MM.1S (cell line): ENCODE data around the gene NDUFAF3.

ENCODE experiments used
- DNase-seq: peaks from one replicate; pipeline ENCODE4 v3.0.0-alpha.2; 2015
- H2AFZ ChIP-seq: fragments of 300-600 bp; sonication (generic); 2 replicates; pipeline ENCODE4 v1.6.0; 2016; ENCODE audit warnings: antibody characterized with exemption, low read length
- H3F3A ChIP-seq: fragments of 300-600 bp; sonication (generic); 2 replicates; pipeline ENCODE4 v1.6.1; 2016; ENCODE audit warnings: mild to moderate bottlenecking, antibody characterized with exemption, low read length, moderate library complexity, mixed read lengths; ENCODE audit not compliant: insufficient read depth
- H3K27ac ChIP-seq: fragments of 300-600 bp; sonication (generic); 2 replicates; pipeline ENCODE4 v1.5.1; 2016; ENCODE audit warnings: mild to moderate bottlenecking, low read length
- H3K27me3 ChIP-seq: fragments of 300-600 bp; sonication (generic); replicated peaks from 2 replicates; pipeline ENCODE4 v1.6.0; 2016; ENCODE audit warnings: low read length; ENCODE audit not compliant: insufficient read depth
- H3K36me3 ChIP-seq: fragments of 300-600 bp; sonication (generic); replicated peaks from 2 replicates; pipeline ENCODE4 v1.6.1; 2016; ENCODE audit warnings: mild to moderate bottlenecking, low read length, mixed read lengths; ENCODE audit not compliant: insufficient read depth
- H3K4me1 ChIP-seq: fragments of 300-600 bp; sonication (generic); 2 replicates; pipeline ENCODE4 v1.6.1; 2016; ENCODE audit warnings: low read length, mixed read lengths
- H3K4me2 ChIP-seq: fragments of 300-600 bp; sonication (generic); 2 replicates; pipeline ENCODE4 v1.6.0; 2016; ENCODE audit warnings: low read depth, low read length
- H3K4me3 ChIP-seq: fragments of 300-600 bp; sonication (generic); 2 replicates; pipeline ENCODE4 v1.5.1; 2016; ENCODE audit warnings: low read length, mixed read lengths
- H3K79me2 ChIP-seq: fragments of 300-600 bp; sonication (generic); 2 replicates; pipeline ENCODE4 v1.6.1; 2016; ENCODE audit warnings: mixed run types, low read length, mixed read lengths
- H3K9ac ChIP-seq: fragments of 300-600 bp; sonication (generic); 2 replicates; pipeline ENCODE4 v1.6.1; 2016; ENCODE audit warnings: low read length, mixed read lengths
- H3K9me2 ChIP-seq: fragments of 300-600 bp; sonication (generic); replicated peaks from 2 replicates; pipeline ENCODE4 v1.6.1; 2016; ENCODE audit warnings: mild to moderate bottlenecking, low read length, mixed read lengths; ENCODE audit not compliant: insufficient read depth
- H3K9me3 ChIP-seq: fragments of 300-600 bp; sonication (generic); replicated peaks from 2 replicates; pipeline ENCODE4 v1.6.1; 2016; ENCODE audit warnings: mild to moderate bottlenecking, low read length, mixed read lengths; ENCODE audit not compliant: insufficient read depth
- H4K20me1 ChIP-seq: fragments of 300-600 bp; sonication (generic); 2 replicates; pipeline ENCODE4 v1.6.1; 2016; ENCODE audit warnings: mild to moderate bottlenecking, low read length, moderate library complexity, mixed read lengths; ENCODE audit not compliant: insufficient read depth
- EZH2 ChIP-seq: fragments of 300-600 bp; sonication (generic); optimal IDR thresholded peaks from 2 replicates; pipeline ENCODE3; 2017; ENCODE audit warnings: low read depth, mild to moderate bottlenecking, antibody characterized with exemption, low read length, mixed read lengths
- EZH2phosphoT487 ChIP-seq: fragments of 300-600 bp; sonication (generic); IDR thresholded peaks from 2 replicates; pipeline ENCODE4 v1.6.1; 2018; ENCODE audit warnings: antibody characterized with exemption, low read length
- TF ChIP-seq, protein P1 (sequence below): fragments of 300-600 bp; sonication (generic); IDR thresholded peaks from 2 replicates; pipeline ENCODE4 v1.5.1; 2016; ENCODE audit warnings: antibody characterized with exemption, low read length, mixed read lengths

NDUFAF3 gene

DNA sequence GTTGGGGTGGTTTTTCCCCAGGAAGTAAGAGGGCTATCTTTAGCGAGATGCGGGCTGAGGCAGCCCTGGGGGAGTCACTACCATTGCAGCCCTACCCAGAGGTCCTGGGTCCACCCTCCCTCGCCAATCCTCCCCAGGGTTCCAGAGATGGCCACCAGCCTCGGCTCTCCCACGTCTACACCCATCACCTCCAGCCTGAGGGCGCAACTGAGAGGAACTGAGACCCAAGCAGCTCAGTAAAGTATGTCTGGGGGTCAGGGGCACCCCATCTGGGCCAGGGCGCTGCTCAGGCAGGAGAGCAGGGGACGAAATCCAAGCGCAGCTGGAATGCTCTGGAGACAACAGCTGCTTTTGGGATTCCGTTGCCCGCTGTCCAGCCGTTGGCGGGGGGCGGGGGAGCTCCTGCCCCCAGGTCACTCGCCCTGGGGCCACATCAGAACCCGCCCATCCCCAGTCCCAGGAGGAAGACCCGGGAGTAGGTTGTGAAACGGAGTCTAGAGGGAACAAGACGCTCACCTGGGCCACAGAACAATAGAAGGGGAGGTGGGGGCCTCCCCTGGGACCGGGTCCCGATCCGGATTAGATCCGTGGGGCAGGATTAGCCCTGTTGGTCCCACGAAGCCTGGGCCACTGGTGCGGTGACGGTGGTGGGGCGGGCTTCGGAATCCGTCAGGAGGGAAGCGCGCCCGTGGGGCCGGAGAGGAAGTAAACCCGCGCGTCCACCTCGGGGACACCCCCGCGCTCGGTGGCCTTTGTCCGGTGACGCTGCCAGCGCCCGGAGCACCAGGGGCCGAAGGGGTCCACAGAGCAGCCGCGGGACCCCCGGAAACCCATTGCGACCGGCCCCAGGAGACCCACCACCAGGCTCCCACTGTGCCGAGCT lies 1.4 kb upstream of the NDUFAF3 start:
- no peaks in the 10 kb centered on the region for H3K9me3 ChIP-seq
- peaks cover 10% of the 10 kb centered on the region; the same call in 1 of the 2 replicates for H3K36me3 ChIP-seq
- H3K27me3 ChIP-seq = no peaks in the 10 kb centered on the region
- H3K4me1 ChIP-seq = peaks cover 43% of the 10 kb centered on the region
- H3K9me2 ChIP-seq = no peaks in the 10 kb centered on the region
- peak overlapping the region; percentile 99 for H3K27ac ChIP-seq
- peak overlapping the region; percentile 37 for H2AFZ ChIP-seq
- H3K4me3 ChIP-seq = peak overlapping the region; percentile 93
- no peaks in the 10 kb centered on the region for H4K20me1 ChIP-seq
- TF ChIP-seq EZH2phosphoT487 = no peak
- TF ChIP-seq, protein P1, sequence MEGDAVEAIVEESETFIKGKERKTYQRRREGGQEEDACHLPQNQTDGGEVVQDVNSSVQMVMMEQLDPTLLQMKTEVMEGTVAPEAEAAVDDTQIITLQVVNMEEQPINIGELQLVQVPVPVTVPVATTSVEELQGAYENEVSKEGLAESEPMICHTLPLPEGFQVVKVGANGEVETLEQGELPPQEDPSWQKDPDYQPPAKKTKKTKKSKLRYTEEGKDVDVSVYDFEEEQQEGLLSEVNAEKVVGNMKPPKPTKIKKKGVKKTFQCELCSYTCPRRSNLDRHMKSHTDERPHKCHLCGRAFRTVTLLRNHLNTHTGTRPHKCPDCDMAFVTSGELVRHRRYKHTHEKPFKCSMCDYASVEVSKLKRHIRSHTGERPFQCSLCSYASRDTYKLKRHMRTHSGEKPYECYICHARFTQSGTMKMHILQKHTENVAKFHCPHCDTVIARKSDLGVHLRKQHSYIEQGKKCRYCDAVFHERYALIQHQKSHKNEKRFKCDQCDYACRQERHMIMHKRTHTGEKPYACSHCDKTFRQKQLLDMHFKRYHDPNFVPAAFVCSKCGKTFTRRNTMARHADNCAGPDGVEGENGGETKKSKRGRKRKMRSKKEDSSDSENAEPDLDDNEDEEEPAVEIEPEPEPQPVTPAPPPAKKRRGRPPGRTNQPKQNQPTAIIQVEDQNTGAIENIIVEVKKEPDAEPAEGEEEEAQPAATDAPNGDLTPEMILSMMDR = no peak
- no peak for TF ChIP-seq EZH2
- H3K4me2 ChIP-seq = peak overlapping the region; percentile 95
- peak; percentile 55 for DNase-seq
- H3F3A ChIP-seq = peaks cover 78% of the 10 kb centered on the region
- H3K9ac ChIP-seq = peak overlapping the region; percentile 97
- peaks cover 52% of the 10 kb centered on the region for H3K79me2 ChIP-seq

DNA sequence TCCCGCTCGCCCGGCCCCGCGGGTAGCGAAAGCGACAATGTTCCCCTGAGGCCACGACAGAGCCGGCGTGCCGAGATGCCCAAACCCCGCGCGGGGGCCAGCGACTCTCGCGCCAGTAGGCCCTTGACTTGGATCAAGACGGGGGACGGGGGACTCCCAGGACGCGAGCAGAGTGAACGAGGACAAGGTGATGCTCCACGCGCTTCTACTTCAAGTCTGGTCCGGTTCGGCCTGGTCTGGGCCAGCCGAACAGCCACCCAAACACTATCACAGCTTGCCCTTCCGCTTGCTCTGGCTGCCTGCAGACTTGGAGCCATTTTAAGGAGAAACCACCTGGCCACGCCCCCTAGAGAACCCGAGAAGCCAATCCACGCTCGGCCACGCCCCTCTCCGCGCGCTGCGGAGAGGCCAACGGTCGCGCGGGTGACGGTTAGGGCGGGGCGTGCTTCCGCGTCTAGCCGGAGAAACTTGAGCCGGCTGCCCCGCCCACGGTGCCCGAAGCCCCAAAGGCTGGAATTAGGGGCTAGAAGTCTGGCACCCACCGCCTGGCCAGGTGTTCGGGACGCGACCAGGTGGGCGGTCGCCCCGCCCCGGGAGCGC lies 608 bp upstream of the NDUFAF3 start:
- Histone ChIP-seq H3K9ac (peak overlapping the region; percentile 97), H3K36me3 (peaks cover 9% of the 10 kb centered on the region; the same call in 1 of the 2 replicates), H3K9me3 (no peaks in the 10 kb centered on the region), H3K4me2 (peak overlapping the region; percentile 95), H3K79me2 (peaks cover 59% of the 10 kb centered on the region), H3K4me1 (peaks cover 50% of the 10 kb centered on the region), H3K27me3 (no peaks in the 10 kb centered on the region), H3K4me3 (peak overlapping the region; percentile 93), H4K20me1 (no peaks in the 10 kb centered on the region), H3K27ac (peak overlapping the region; percentile 99), H3K9me2 (no peaks in the 10 kb centered on the region), H3F3A (peaks cover 80% of the 10 kb centered on the region), H2AFZ (peak overlapping the region; percentile 80)
- TF ChIP-seq EZH2 = no peak
- no peak for TF ChIP-seq EZH2phosphoT487
- TF ChIP-seq, protein P1 = no peak
- DNase-seq = peak; percentile 99

DNA sequence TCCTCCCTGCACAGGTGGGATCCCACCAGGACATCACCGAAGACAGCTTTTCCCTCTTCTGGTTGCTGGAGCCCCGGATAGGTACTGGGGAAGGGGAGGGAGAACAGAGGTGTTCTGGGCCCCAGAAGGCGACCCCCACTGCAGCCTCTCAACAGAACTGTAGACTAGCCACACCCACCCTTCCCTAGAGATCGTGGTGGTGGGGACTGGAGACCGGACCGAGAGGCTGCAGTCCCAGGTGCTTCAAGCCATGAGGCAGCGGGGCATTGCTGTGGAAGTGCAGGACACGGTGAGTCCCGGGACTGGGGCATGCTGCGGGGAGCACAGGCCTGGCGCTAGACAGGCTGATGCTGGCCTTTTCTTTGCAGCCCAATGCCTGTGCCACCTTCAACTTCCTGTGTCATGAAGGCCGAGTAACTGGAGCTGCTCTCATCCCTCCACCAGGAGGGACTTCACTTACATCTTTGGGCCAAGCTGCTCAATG lies 809 bp downstream of the NDUFAF3 start:
- Histone ChIP-seq H3K27ac (peak overlapping the region; percentile 99), H3K4me1 (peaks cover 53% of the 10 kb centered on the region), H3F3A (peaks cover 79% of the 10 kb centered on the region)

More for the DNA sequence above, 809 bp downstream of the NDUFAF3 start:
- H3K79me2 ChIP-seq = peaks cover 74% of the 10 kb centered on the region
- H4K20me1 ChIP-seq = no peaks in the 10 kb centered on the region
- peak; percentile 42 for DNase-seq
- TF ChIP-seq, protein P1 = no peak
- no peak for TF ChIP-seq EZH2phosphoT487
- TF ChIP-seq EZH2 = no peak
- H3K27me3 ChIP-seq = no peaks in the 10 kb centered on the region
- H3K9me3 ChIP-seq = no peaks in the 10 kb centered on the region
- H2AFZ ChIP-seq = no peak overlapping the region
- H3K9ac ChIP-seq = peak overlapping the region; percentile 97
- H3K4me3 ChIP-seq = peak overlapping the region; percentile 93
- H3K9me2 ChIP-seq = no peaks in the 10 kb centered on the region
- peak overlapping the region; percentile 95 for H3K4me2 ChIP-seq
- H3K36me3 ChIP-seq = peaks cover 9% of the 10 kb centered on the region; the same call in 1 of the 2 replicates
